Stimulated activated naive CD8-positive, alpha-beta T cell treated with anti-CD3 and anti-CD28 coated beads, Interleukin-15, amount 100 ng/mL, for 72 hours (primary cell): ENCODE results near the gene SPARC.
"Not testable (repeated sequence)": the region's sequence is repeated elsewhere in the genome, so short reads cannot be mapped to it uniquely, and the experiment has no call there.

Experiments
- ATAC-seq: fragments of 150-1000 bp; cut with Tn5 transposase; 2 replicates; pipeline ENCODE4 v1.10.0; 2021; ENCODE audit warnings: mild to moderate bottlenecking, moderate library complexity
- DNase-seq, 2 donors: peaks; one replicate each; pipeline ENCODE4 v3.0.0; 2021 to 2022
- H3K27ac Mint-ChIP-seq, 2 donors: one replicate each; pipeline ENCODE4 v1.8.0; 2022; ENCODE audit warnings: mild to moderate bottlenecking in 2 of 2, mixed read lengths in 2 of 2, moderate library complexity in 2 of 2
- H3K27me3 Mint-ChIP-seq: one replicate; pipeline ENCODE4 v1.8.0; 2022; ENCODE audit warnings: mixed read lengths
- H3K4me1 Mint-ChIP-seq: one replicate; pipeline ENCODE4 v1.8.0; 2022; ENCODE audit warnings: mild to moderate bottlenecking, mixed read lengths
- H3K4me3 Mint-ChIP-seq, 2 donors: one replicate each; pipeline ENCODE4 v1.8.0; 2022; ENCODE audit warnings: mild to moderate bottlenecking in 2 of 2, mixed read lengths in 2 of 2, moderate library complexity in 1 of 2
- H3K9me3 Mint-ChIP-seq, 2 donors: one replicate each; pipeline ENCODE4 v1.8.0; 2022; ENCODE audit warnings: mixed read lengths in 2 of 2

Gene SPARC

GRCh38 chr5:151689591-151689990, 2.9 kb upstream of the SPARC start:
- not testable (repeated sequence) for H3K4me3 Mint-ChIP-seq, ATAC-seq, H3K9me3 Mint-ChIP-seq, DNase-seq, H3K27ac Mint-ChIP-seq
- H3K4me1 Mint-ChIP-seq: peaks cover 13% of the 10 kb centered on the region
- H3K27me3 Mint-ChIP-seq: peaks cover 43% of the 10 kb centered on the region

- no peak for ATAC-seq
- Mint-ChIP-seq H3K9me3 (no peaks in the 10 kb centered on the region), H3K27me3 (peaks cover 43% of the 10 kb centered on the region), H3K27ac (no peak overlapping the region), H3K4me3 (no peak overlapping the region), H3K4me1 (peaks cover 13% of the 10 kb centered on the region)
- DNase-seq: no peak
Observed at GRCh38 chr5:151688436-151688835, 1.7 kb upstream of the SPARC start.

GRCh38 chr5:151685749-151686673, 704 bp downstream of the SPARC start:
- Mint-ChIP-seq H3K4me1 (peaks cover 13% of the 10 kb centered on the region), H3K9me3 (no peaks in the 10 kb centered on the region), H3K4me3 (peak overlapping the region; percentile 5 to 53), H3K27me3 (peaks cover 43% of the 10 kb centered on the region), H3K27ac (no peak overlapping the region)
- DNase-seq: no peak
- ATAC-seq: no peak

- H3K27me3 Mint-ChIP-seq: peaks cover 43% of the 10 kb centered on the region
- no peak for ATAC-seq
Observed at GRCh38 chr5:151684690-151685361, 1.9 kb downstream of the SPARC start.

GRCh38 chr5:151683986-151684588, 2.6 kb downstream of the SPARC start:
- Mint-ChIP-seq H3K9me3 (no peaks in the 10 kb centered on the region), H3K27ac (no peak overlapping the region), H3K4me3 (no peak overlapping the region), H3K4me1 (peaks cover 13% of the 10 kb centered on the region), H3K27me3 (peaks cover 41% of the 10 kb centered on the region)
- DNase-seq (no peak), ATAC-seq (no peak)

More at GRCh38 chr5:151684690-151685361, 1.9 kb downstream of the SPARC start:
- Mint-ChIP-seq H3K9me3 (no peaks in the 10 kb centered on the region), H3K27ac (no peak overlapping the region), H3K4me3 (no peak overlapping the region), H3K4me1 (peaks cover 13% of the 10 kb centered on the region)
- no peak for DNase-seq

- Mint-ChIP-seq H3K9me3 (no peaks in the 10 kb centered on the region), H3K4me3 (no peak overlapping the region), H3K27me3 (peaks cover 34% of the 10 kb centered on the region), H3K27ac (no peak overlapping the region), H3K4me1 (peaks cover 13% of the 10 kb centered on the region)
- ATAC-seq (no peak), DNase-seq (no peak)
Observed at GRCh38 chr5:151683444-151683843, 3.3 kb downstream of the SPARC start.

- Mint-ChIP-seq H3K27ac (no peak overlapping the region), H3K27me3 (peaks cover 30% of the 10 kb centered on the region), H3K4me1 (peaks cover 13% of the 10 kb centered on the region), H3K4me3 (no peak overlapping the region), H3K9me3 (no peaks in the 10 kb centered on the region)
- ATAC-seq: no peak
- DNase-seq: no peak
Observed at GRCh38 chr5:151682751-151683331, 3.9 kb downstream of the SPARC start.

GRCh38 chr5:151682240-151682639, 4.5 kb downstream of the SPARC start:
- ATAC-seq: no peak
- Mint-ChIP-seq H3K4me1 (peaks cover 13% of the 10 kb centered on the region), H3K4me3 (no peak overlapping the region), H3K9me3 (no peaks in the 10 kb centered on the region), H3K27ac (no peak overlapping the region), H3K27me3 (peaks cover 26% of the 10 kb centered on the region)
- no peak for DNase-seq

GRCh38 chr5:151680944-151681427, 5.7 kb downstream of the SPARC start:
- H3K27me3 Mint-ChIP-seq: peaks cover 14% of the 10 kb centered on the region
- ATAC-seq (no peak), DNase-seq (no peak)
- no peaks in the 10 kb centered on the region for H3K9me3 Mint-ChIP-seq
- H3K27ac Mint-ChIP-seq: no peak overlapping the region
- peaks cover under 1% of the 10 kb centered on the region for H3K4me1 Mint-ChIP-seq
- no peak overlapping the region for H3K4me3 Mint-ChIP-seq

GRCh38 chr5:151680156-151680505, 6.6 kb downstream of the SPARC start:
- not testable (repeated sequence) for ATAC-seq, H3K27ac Mint-ChIP-seq, DNase-seq, H3K9me3 Mint-ChIP-seq, H3K4me3 Mint-ChIP-seq, H3K4me1 Mint-ChIP-seq, H3K27me3 Mint-ChIP-seq

- H3K27ac Mint-ChIP-seq: no peak overlapping the region
- no peaks in the 10 kb centered on the region for H3K27me3 Mint-ChIP-seq
- ATAC-seq (no peak), DNase-seq (no peak)
- no peaks in the 10 kb centered on the region for H3K9me3 Mint-ChIP-seq
- peaks cover 7% of the 10 kb centered on the region for H3K4me1 Mint-ChIP-seq
- no peak overlapping the region for H3K4me3 Mint-ChIP-seq
Observed at GRCh38 chr5:151679421-151680155, 7.1 kb downstream of the SPARC start.

GRCh38 chr5:151678713-151679112, 8.0 kb downstream of the SPARC start:
- Mint-ChIP-seq H3K4me3 (no peak overlapping the region), H3K9me3 (no peaks in the 10 kb centered on the region), H3K4me1 (peaks cover 7% of the 10 kb centered on the region), H3K27me3 (no peaks in the 10 kb centered on the region), H3K27ac (no peak overlapping the region)
- ATAC-seq (no peak), DNase-seq (no peak)

GRCh38 chr5:151677776-151678545, 8.8 kb downstream of the SPARC start:
- ATAC-seq: no peak

GRCh38 chr5:151676719-151677118, 10.0 kb downstream of the SPARC start:
- H3K27me3 Mint-ChIP-seq: no peaks in the 10 kb centered on the region
- ATAC-seq (no peak), DNase-seq (no peak)
- H3K4me1 Mint-ChIP-seq: peaks cover 7% of the 10 kb centered on the region
- no peak overlapping the region for H3K27ac Mint-ChIP-seq
- no peaks in the 10 kb centered on the region for H3K9me3 Mint-ChIP-seq
- no peak overlapping the region for H3K4me3 Mint-ChIP-seq

More at GRCh38 chr5:151677776-151678545, 8.8 kb downstream of the SPARC start:
- Mint-ChIP-seq H3K27ac (no peak overlapping the region), H3K4me3 (no peak overlapping the region), H3K4me1 (peaks cover 7% of the 10 kb centered on the region), H3K9me3 (no peaks in the 10 kb centered on the region), H3K27me3 (no peaks in the 10 kb centered on the region)
- no peak for DNase-seq
